Renal cortex interstitium (tissue), 3 donors: Measurements from ENCODE around the gene SMIM31. TPM values are rescaled to one million over a fixed set of nuclear protein-coding genes. Genes with fewer than 3 reads are reported as not detected.

Experiments
- polyA plus RNA-seq, 3 donors: library from polyadenylated mRNA; unstranded; fragments of 120-200 nt; gene quantifications; one replicate each; pipeline ENCODE4 v1.2.1, GENCODE V29; 2013; ENCODE audit not compliant: insufficient read length in 3 of 3

SMIM31 gene
- polyA plus RNA-seq, 3 donors = 0.21 to 0.70 (median 0.29) TPM

Other genes starting within 250 kb of the SMIM31 start
- 10 to 100 TPM; 10.2 to 11.7 (median 10.3) TPM for gene APELA, start 123.0 kb downstream of the SMIM31 start, polyA plus RNA-seq
- 1 to 10 TPM; 2.8 to 3.9 (median 2.9) TPM for gene TRIM61, start 223.5 kb downstream of the SMIM31 start, polyA plus RNA-seq